ENCODE measurements around the gene ABCC8.

ABCC8 gene

GRCh38 chr11:17388609-17389210, 87.9 kb downstream of the ABCC8 start, which contains the start of gene KCNJ11:
Gene KCNJ11 (minus strand): TSS chr11:17388659. CDS start chr11:17388091, 568 bp downstream.
- Histone ChIP-seq H3K4me3 (ENCODE audit: low read depth, low read length, poor library complexity, severe bottlenecking) (peak within 1 kb of the TSS; percentile 70), H3K9ac (ENCODE audit: low read length) (peak within 1 kb of the TSS; percentile 71), H3K27ac (ENCODE audit: low read depth, low read length, poor library complexity, severe bottlenecking) (peak within 1 kb of the TSS; percentile 76), H2AFZ (ENCODE audit: low read length) (no peak within 1 kb of the TSS), H3K79me2 (ENCODE audit: insufficient read depth, low read length) (no peaks in the 10 kb centered on the region), H3K4me1 (ENCODE audit: insufficient read depth, low read length, severe bottlenecking) (peaks cover 48% of the 10 kb centered on the region), H3K9me2 (ENCODE audit: low read depth, low read length) (no peaks in the 10 kb centered on the region), H3K4me2 (ENCODE audit: low read length) (peak within 1 kb of the TSS; percentile 84), H3K9me3 (ENCODE audit: low read length) (no peaks in the 10 kb centered on the region), H4K20me1 (ENCODE audit: insufficient read depth, low read length) (no peaks in the 10 kb centered on the region), H3K27me3 (ENCODE audit: insufficient read depth, low read length) (no peaks in the 10 kb centered on the region), H3F3A (ENCODE audit: insufficient read depth, low read length) (no peaks in the 10 kb centered on the region), H3K36me3 (ENCODE audit: insufficient read depth, low read length) (peaks cover 6% of the 10 kb centered on the region; the same call in 1 of the 2 replicates)
- TF ChIP-seq CTCF (IDR thresholded peaks at IDR 0.05; ENCODE audit: low read length) (no peak; the same call in 1 of the 2 replicates), EZH2 (IDR thresholded peaks at IDR 0.05; ENCODE audit: borderline replicate concordance, low read length) (no peak)

GRCh38 chr11:17387811-17388210, 88.8 kb downstream of the ABCC8 start:
- Histone ChIP-seq H3K9me2 (ENCODE audit: low read depth, low read length) (no peaks in the 10 kb centered on the region), H4K20me1 (ENCODE audit: insufficient read depth, low read length) (no peaks in the 10 kb centered on the region), H3K4me3 (ENCODE audit: low read depth, low read length, poor library complexity, severe bottlenecking) (peak overlapping the region; percentile 70), H3K9ac (ENCODE audit: low read length) (no peak overlapping the region), H3K27ac (ENCODE audit: low read depth, low read length, poor library complexity, severe bottlenecking) (no peak overlapping the region), H3K9me3 (ENCODE audit: low read length) (no peaks in the 10 kb centered on the region), H3F3A (ENCODE audit: insufficient read depth, low read length) (no peaks in the 10 kb centered on the region), H3K27me3 (ENCODE audit: insufficient read depth, low read length) (no peaks in the 10 kb centered on the region), H3K4me2 (ENCODE audit: low read length) (peak overlapping the region; percentile 71; the same call in 1 of the 2 replicates), H3K36me3 (ENCODE audit: insufficient read depth, low read length) (peaks cover 13% of the 10 kb centered on the region; the same call in 1 of the 2 replicates), H3K4me1 (ENCODE audit: insufficient read depth, low read length, severe bottlenecking) (peaks cover 48% of the 10 kb centered on the region), H2AFZ (ENCODE audit: low read length) (no peak overlapping the region), H3K79me2 (ENCODE audit: insufficient read depth, low read length) (no peaks in the 10 kb centered on the region)
- TF ChIP-seq EZH2 (IDR thresholded peaks at IDR 0.05; ENCODE audit: borderline replicate concordance, low read length) (no peak), CTCF (IDR thresholded peaks at IDR 0.05; ENCODE audit: low read length) (no peak)

DNA sequence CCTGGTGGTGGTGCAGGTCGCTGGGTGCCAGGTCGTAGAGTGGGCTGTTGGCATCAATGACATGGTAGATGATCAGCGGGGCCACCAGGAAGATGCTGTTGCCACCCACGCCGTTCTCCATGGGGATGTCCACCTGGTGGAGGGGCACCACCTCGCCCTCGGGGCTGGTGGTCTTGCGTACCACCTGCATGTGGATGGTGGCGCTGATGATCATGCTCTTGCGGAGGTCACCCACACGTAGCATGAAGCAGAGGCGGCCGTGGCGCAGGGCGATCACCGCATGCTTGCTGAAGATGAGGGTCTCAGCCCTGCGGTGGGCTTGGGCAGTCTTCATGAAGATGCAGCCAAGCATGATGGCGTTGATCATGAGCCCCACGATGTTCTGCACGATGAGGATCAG, 89.4 kb downstream of the ABCC8 start:
- H3K79me2 ChIP-seq (ENCODE audit: insufficient read depth, low read length) = no peaks in the 10 kb centered on the region
- no peak overlapping the region for H3K4me3 ChIP-seq (ENCODE audit: low read depth, low read length, poor library complexity, severe bottlenecking)
- no peak overlapping the region for H3K27ac ChIP-seq (ENCODE audit: low read depth, low read length, poor library complexity, severe bottlenecking)
- H3K27me3 ChIP-seq (ENCODE audit: insufficient read depth, low read length) = no peaks in the 10 kb centered on the region
- H3K4me1 ChIP-seq (ENCODE audit: insufficient read depth, low read length, severe bottlenecking) = peaks cover 48% of the 10 kb centered on the region
- H3K36me3 ChIP-seq (ENCODE audit: insufficient read depth, low read length) = peaks cover 17% of the 10 kb centered on the region; the same call in 1 of the 2 replicates
- H3K9ac ChIP-seq (ENCODE audit: low read length) = no peak overlapping the region
- no peak overlapping the region for H3K4me2 ChIP-seq (ENCODE audit: low read length)
- H3F3A ChIP-seq (ENCODE audit: insufficient read depth, low read length) = no peaks in the 10 kb centered on the region
- no peak overlapping the region for H2AFZ ChIP-seq (ENCODE audit: low read length)
- no peaks in the 10 kb centered on the region for H3K9me3 ChIP-seq (ENCODE audit: low read length)
- TF ChIP-seq EZH2 (IDR thresholded peaks at IDR 0.05; ENCODE audit: borderline replicate concordance, low read length) (no peak), CTCF (IDR thresholded peaks at IDR 0.05; ENCODE audit: low read length) (no peak)
- no peaks in the 10 kb centered on the region for H3K9me2 ChIP-seq (ENCODE audit: low read depth, low read length)
- no peaks in the 10 kb centered on the region for H4K20me1 ChIP-seq (ENCODE audit: insufficient read depth, low read length)

Data from OCI-LY1 (cell line).